ENCODE results near the gene INHBC. TPM values are rescaled to one million over a fixed set of nuclear protein-coding genes. Genes with fewer than 3 reads are reported as not detected.
A peak's percentile ranks its signal among the peaks of the same experiment; 100 is the strongest.

The INHBC gene
- total and polyA plus RNA-seq, 10 donors: 0.19 TPM; not detected in 9

DNA sequence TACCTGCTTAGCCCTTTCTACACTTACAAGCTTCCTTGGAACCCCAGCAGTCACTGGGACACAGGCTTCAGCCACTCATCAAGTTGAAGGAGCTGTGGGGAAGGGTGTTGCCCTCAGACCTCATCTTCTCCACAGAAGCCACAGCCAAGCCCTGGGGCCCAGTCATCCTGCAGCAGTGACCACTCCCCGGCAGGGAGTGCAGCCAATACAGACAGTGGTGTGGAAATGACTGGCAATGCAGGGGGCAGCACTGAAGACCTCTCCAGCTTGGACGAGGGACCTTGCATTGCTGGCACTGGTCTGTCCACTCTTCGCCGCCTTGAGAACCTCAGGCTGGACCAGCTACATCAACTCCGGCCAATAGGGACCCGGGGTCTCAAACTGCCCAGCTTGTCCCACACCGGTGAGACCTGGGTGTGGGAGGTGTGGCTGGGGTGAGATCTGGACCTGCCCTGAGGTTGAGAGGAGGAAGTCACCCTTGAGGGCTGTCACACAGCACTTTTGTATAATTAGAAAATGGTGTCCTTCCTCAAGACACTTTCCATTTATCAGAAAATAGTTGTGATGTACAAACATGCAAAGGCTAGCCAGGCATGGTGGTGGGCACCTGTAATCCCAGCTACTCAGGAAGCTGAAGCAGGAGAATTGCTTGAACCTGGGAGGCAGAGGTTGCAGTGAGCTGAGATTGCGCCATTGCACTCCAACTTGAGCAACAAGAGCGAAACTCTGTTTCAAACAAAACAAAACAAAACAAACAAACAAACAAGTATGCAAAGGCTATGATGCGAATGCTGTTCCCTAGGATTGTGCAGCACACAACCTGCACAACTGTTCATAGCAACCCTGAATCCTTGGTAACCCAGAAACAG lies 34.9 kb downstream of the INHBC start:
- Histone ChIP-seq H3K36me3 (peaks cover 0 to 84% (median 55%) of the 10 kb centered on the region in 6 donors), H3K9me3 (no peaks in the 10 kb centered on the region), H3K27ac (peak overlapping the region in 6 of 8 donors; percentile 20 to 76 (median 45)), H3K27me3 (replicated peaks in 1 of 7) (no peaks in the 10 kb centered on the region), H3K4me1 (peaks cover 0 to 60% (median 28%) of the 10 kb centered on the region in 6 donors), H3K4me3 (peak overlapping the region in 1 of 8 donors; percentile 21)
- WGBS, 5 donors: 81 to 91% (median 86%) methylated on average over 6 to 10 of the region's 10 CpGs
- peak; percentile 78 for DNase-seq
- TF ChIP-seq POLR2A (IDR thresholded peaks at IDR 0.05) (no peak), POLR2AphosphoS5 (IDR thresholded peaks at IDR 0.05) (peak; percentile 27 to 54 (median 30))
- intact Hi-C loops (cut with DNase I; ENCODE audit: low total_unique reads): no loop called here

- Histone ChIP-seq H3K27ac (peak overlapping the region in 3 of 8 donors; percentile 50 to 76 (median 58)), H3K27me3 (replicated peaks in 1 of 7) (peaks cover 0 to 8% (median 0%) of the 10 kb centered on the region in 7 donors), H3K4me1 (peaks cover 8 to 69% (median 37%) of the 10 kb centered on the region in 6 donors), H3K4me3 (peak overlapping the region in 1 of 8 donors; percentile 21), H3K9me3 (no peaks in the 10 kb centered on the region), H3K36me3 (peaks cover 0 to 93% (median 64%) of the 10 kb centered on the region in 6 donors)
- DNase-seq: peak; percentile 67
- intact Hi-C loops (cut with DNase I; ENCODE audit: low total_unique reads): no loop called here
- 93 to 98% (median 96%) methylated on average over 9 to 14 of the region's 14 CpGs for WGBS, 5 donors
- TF ChIP-seq POLR2A (IDR thresholded peaks at IDR 0.05) (no peak), POLR2AphosphoS5 (IDR thresholded peaks at IDR 0.05) (peak in 2 of 3 donors; percentile 15 to 59)
Measured at GRCh38 chr12:57470286-57470969, 35.8 kb downstream of the INHBC start.

GRCh38 chr12:57470970-57471656 lies 36.5 kb downstream of the INHBC start:
- H3K9me3 ChIP-seq: no peaks in the 10 kb centered on the region
- peaks cover 0 to 15% (median 0%) of the 10 kb centered on the region in 7 donors for H3K27me3 ChIP-seq (replicated peaks in 1 of 7)
- H3K27ac ChIP-seq: peak overlapping the region in 4 of 8 donors; percentile 32 to 76 (median 54)
- 84 to 98% (median 92%) methylated on average over 4 of the region's 4 CpGs for WGBS, 5 donors
- intact Hi-C loops (cut with DNase I; ENCODE audit: low total_unique reads): no loop called here
- peaks cover 0 to 100% (median 66%) of the 10 kb centered on the region in 6 donors for H3K36me3 ChIP-seq
- DNase-seq: peak; percentile 41
- TF ChIP-seq POLR2AphosphoS5 (IDR thresholded peaks at IDR 0.05): no peak
- no peak for TF ChIP-seq POLR2A (IDR thresholded peaks at IDR 0.05)
- TF ChIP-seq, protein P1, sequence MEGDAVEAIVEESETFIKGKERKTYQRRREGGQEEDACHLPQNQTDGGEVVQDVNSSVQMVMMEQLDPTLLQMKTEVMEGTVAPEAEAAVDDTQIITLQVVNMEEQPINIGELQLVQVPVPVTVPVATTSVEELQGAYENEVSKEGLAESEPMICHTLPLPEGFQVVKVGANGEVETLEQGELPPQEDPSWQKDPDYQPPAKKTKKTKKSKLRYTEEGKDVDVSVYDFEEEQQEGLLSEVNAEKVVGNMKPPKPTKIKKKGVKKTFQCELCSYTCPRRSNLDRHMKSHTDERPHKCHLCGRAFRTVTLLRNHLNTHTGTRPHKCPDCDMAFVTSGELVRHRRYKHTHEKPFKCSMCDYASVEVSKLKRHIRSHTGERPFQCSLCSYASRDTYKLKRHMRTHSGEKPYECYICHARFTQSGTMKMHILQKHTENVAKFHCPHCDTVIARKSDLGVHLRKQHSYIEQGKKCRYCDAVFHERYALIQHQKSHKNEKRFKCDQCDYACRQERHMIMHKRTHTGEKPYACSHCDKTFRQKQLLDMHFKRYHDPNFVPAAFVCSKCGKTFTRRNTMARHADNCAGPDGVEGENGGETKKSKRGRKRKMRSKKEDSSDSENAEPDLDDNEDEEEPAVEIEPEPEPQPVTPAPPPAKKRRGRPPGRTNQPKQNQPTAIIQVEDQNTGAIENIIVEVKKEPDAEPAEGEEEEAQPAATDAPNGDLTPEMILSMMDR (IDR thresholded peaks at IDR 0.05 in 8 of 11, conservative IDR thresholded peaks at IDR 0.05 in 3 of 11): no peak
- peaks cover 14 to 76% (median 44%) of the 10 kb centered on the region in 6 donors for H3K4me1 ChIP-seq
- H3K4me3 ChIP-seq: peak overlapping the region in 1 of 8 donors; percentile 21

GRCh38 chr12:57471661-57472060 lies 37.1 kb downstream of the INHBC start:
- peaks cover 0 to 18% (median 0%) of the 10 kb centered on the region in 7 donors for H3K27me3 ChIP-seq (replicated peaks in 1 of 7)
- peak; percentile 33 for DNase-seq
- intact Hi-C loops (cut with DNase I; ENCODE audit: low total_unique reads): no loop called here
- H3K36me3 ChIP-seq: peaks cover 0 to 96% (median 66%) of the 10 kb centered on the region in 6 donors
- 82 to 98% (median 94%) methylated on average over 3 of the region's 3 CpGs for WGBS, 5 donors
- TF ChIP-seq POLR2AphosphoS5 (IDR thresholded peaks at IDR 0.05) (peak in 1 of 3 donors; percentile 19), POLR2A (IDR thresholded peaks at IDR 0.05) (no peak)
- peaks cover 16 to 81% (median 49%) of the 10 kb centered on the region in 6 donors for H3K4me1 ChIP-seq
- peak overlapping the region in 1 of 8 donors; percentile 21 for H3K4me3 ChIP-seq
- H3K27ac ChIP-seq: peak overlapping the region in 2 of 8 donors; percentile 58 to 76
- no peaks in the 10 kb centered on the region for H3K9me3 ChIP-seq

- peaks cover 16 to 88% (median 54%) of the 10 kb centered on the region in 6 donors for H3K4me1 ChIP-seq
- no peak overlapping the region for H3K27ac ChIP-seq
- H3K9me3 ChIP-seq: no peaks in the 10 kb centered on the region
- no peak for TF ChIP-seq POLR2A (IDR thresholded peaks at IDR 0.05)
- no peak for TF ChIP-seq POLR2AphosphoS5 (IDR thresholded peaks at IDR 0.05)
- TF ChIP-seq, protein P1 (IDR thresholded peaks at IDR 0.05 in 8 of 11, conservative IDR thresholded peaks at IDR 0.05 in 3 of 11): no peak
- H3K27me3 ChIP-seq (replicated peaks in 1 of 7): peaks cover 0 to 18% (median 0%) of the 10 kb centered on the region in 7 donors
- peak; percentile 17 for DNase-seq
- H3K36me3 ChIP-seq: peaks cover 0 to 89% (median 66%) of the 10 kb centered on the region in 6 donors
- 86 to 93% (median 90%) methylated on average over 3 of the region's 3 CpGs for WGBS, 5 donors
- intact Hi-C loops (cut with DNase I; ENCODE audit: low total_unique reads): no loop called here
- H3K4me3 ChIP-seq: no peak overlapping the region
Measured at GRCh38 chr12:57472391-57472790, 37.8 kb downstream of the INHBC start.

Measured in spleen (tissue), 11 donors.